Activated CD4-positive, alpha-beta T cell treated with anti-CD3 and anti-CD28 coated beads, Interleukin-10, Interleukin-2, amounts not matched to agents 100 ng/mL and 50 ng/mL, durations not matched to agents 16 hours and 8 hours (primary cell): Measurements from ENCODE around the gene NUTM2E.
A peak's percentile ranks its signal among the peaks of the same experiment; 100 is the strongest.
"Not testable (repeated sequence)": the region's sequence is repeated elsewhere in the genome, so short reads cannot be mapped to it uniquely, and the experiment has no call there.

Source experiments
- DNase-seq: peaks from one replicate; pipeline ENCODE4 v3.0.0-alpha.2; 2020

NUTM2E gene

GRCh38 chr10:79826496-79827215 is at the start of gene NUTM2E:
Gene NUTM2E, plus strand, starts transcription at chr10:79826739. Its CDS starts 15,002 bp downstream, at chr10:79841741.
- peak; percentile 84 for DNase-seq

GRCh38 chr10:79777997-79778396 is 48.5 kb upstream of the NUTM2E start:
- DNase-seq, result not testable (repeated sequence)

- peak; percentile 78 for DNase-seq
Observed at GRCh38 chr10:79779310-79779938, 47.1 kb upstream of the NUTM2E start.

GRCh38 chr10:79779992-79780391 is 46.5 kb upstream of the NUTM2E start:
- not testable (repeated sequence) for DNase-seq

GRCh38 chr10:79781584-79781983 is 45.0 kb upstream of the NUTM2E start:
- DNase-seq, result not testable (repeated sequence)

- DNase-seq, result not testable (repeated sequence)
Observed at GRCh38 chr10:79787455-79787952, 39.0 kb upstream of the NUTM2E start.

- not testable (repeated sequence) for DNase-seq
Observed at GRCh38 chr10:79789351-79789750, 37.2 kb upstream of the NUTM2E start.

GRCh38 chr10:79791906-79792517 is 34.5 kb upstream of the NUTM2E start:
- not testable (repeated sequence) for DNase-seq

- peak; percentile 80 for DNase-seq
Observed at GRCh38 chr10:79799337-79799736, 27.2 kb upstream of the NUTM2E start.

- not testable (repeated sequence) for DNase-seq
Observed at GRCh38 chr10:79805857-79806256, 20.7 kb upstream of the NUTM2E start.

GRCh38 chr10:79811895-79812294 is 14.6 kb upstream of the NUTM2E start:
- not testable (repeated sequence) for DNase-seq

- not testable (repeated sequence) for DNase-seq
Observed at GRCh38 chr10:79816290-79816689, 10.2 kb upstream of the NUTM2E start.

- peak; percentile 51 for DNase-seq
Observed at GRCh38 chr10:79823387-79823786, 3.2 kb upstream of the NUTM2E start.

- DNase-seq, result peak; percentile 17
Observed at GRCh38 chr10:79825587-79826011, 940 bp upstream of the NUTM2E start.

- not testable (repeated sequence) for DNase-seq
Observed at GRCh38 chr10:79826131-79826495, 426 bp upstream of the NUTM2E start.

- not testable (repeated sequence) for DNase-seq
Observed at GRCh38 chr10:79833833-79834232, 7.3 kb downstream of the NUTM2E start.

GRCh38 chr10:79835891-79836290 is 9.4 kb downstream of the NUTM2E start:
- DNase-seq, result not testable (repeated sequence)

- not testable (repeated sequence) for DNase-seq
Observed at GRCh38 chr10:79836891-79837290, 10.4 kb downstream of the NUTM2E start.

- DNase-seq, result not testable (repeated sequence)
Observed at GRCh38 chr10:79838441-79838840, 11.9 kb downstream of the NUTM2E start.

GRCh38 chr10:79853191-79853854 is 26.8 kb downstream of the NUTM2E start:
- DNase-seq, result not testable (repeated sequence)

GRCh38 chr10:79862269-79862668 is 35.7 kb downstream of the NUTM2E start:
- DNase-seq, result not testable (repeated sequence)

GRCh38 chr10:79862803-79863202 is 36.3 kb downstream of the NUTM2E start:
- not testable (repeated sequence) for DNase-seq
